ENCODE data around the gene SLC23A2. TPM values are rescaled to one million over a fixed set of nuclear protein-coding genes. Genes with fewer than 3 reads are reported as not detected.
"Not testable (repeated sequence)": the region's sequence is repeated elsewhere in the genome, so short reads cannot be mapped to it uniquely, and the experiment has no call there.

The SLC23A2 gene
- polyA plus RNA-seq, 1 of the 3 experiments (the other 2 are of a cell fraction): 14.0 TPM

DNA sequence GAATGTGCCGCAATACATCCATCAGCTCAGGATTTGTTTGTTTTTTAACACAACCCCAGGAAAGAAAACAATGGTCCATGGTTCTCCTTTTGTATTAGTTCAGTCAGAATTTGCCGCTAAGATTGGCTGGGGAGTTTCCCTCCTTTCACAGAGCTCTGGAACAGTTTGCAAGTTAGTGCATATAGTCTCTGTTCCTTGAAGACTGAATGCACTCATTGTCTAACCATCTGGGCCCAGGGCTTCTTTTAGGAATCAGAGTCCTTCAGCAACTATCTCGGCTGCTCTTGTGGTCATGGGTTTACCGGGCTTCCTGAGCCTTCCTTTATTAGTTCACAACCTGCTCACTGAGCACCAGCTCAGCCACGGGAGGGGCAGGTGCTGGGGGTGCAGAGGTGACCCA is 121.3 kb downstream of the SLC23A2 start:
- H3K79me2 ChIP-seq (ENCODE audit: insufficient read depth): no peaks in the 10 kb centered on the region
- H3K4me3 ChIP-seq (ENCODE audit: low read depth in 2 of 2, low read length in 1 of 2): no peak overlapping the region
- H3K4me1 ChIP-seq (ENCODE audit: control insufficient read depth in 1 of 2, insufficient read depth in 2 of 2, low read depth in 1 of 2, low read length in 1 of 2): no peaks in the 10 kb centered on the region; a peak in 1 of 4 replicates
- 91% methylated on average over 5 of the region's 5 CpGs for WGBS (ENCODE audit: low lambda C conversion rate)
- no peak for TF ChIP-seq NRF1 (IDR thresholded peaks at IDR 0.05; ENCODE audit: low read depth, low read length)
- TF ChIP-seq, protein P1, sequence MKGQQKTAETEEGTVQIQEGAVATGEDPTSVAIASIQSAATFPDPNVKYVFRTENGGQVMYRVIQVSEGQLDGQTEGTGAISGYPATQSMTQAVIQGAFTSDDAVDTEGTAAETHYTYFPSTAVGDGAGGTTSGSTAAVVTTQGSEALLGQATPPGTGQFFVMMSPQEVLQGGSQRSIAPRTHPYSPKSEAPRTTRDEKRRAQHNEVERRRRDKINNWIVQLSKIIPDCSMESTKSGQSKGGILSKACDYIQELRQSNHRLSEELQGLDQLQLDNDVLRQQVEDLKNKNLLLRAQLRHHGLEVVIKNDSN (IDR thresholded peaks at IDR 0.05; ENCODE audit: borderline replicate concordance, low read depth): no peak
- H3K9ac ChIP-seq: no peak overlapping the region
- H3K9me2 ChIP-seq: no peaks in the 10 kb centered on the region
- POLR2A ChIA-PET: interaction anchor here (0.6 kb wide), 1 partner anchor 245 kb away, joined by 3 read pairs; no protein-coding TSS in a partner anchor
- H3F3A ChIP-seq (replicated peaks; ENCODE audit: insufficient read depth): no peaks in the 10 kb centered on the region
- DNase-seq: no peak
- no peaks in the 10 kb centered on the region for H4K20me1 ChIP-seq (ENCODE audit: insufficient read depth)
- no peak overlapping the region for H2AFZ ChIP-seq (ENCODE audit: low read depth)
- H3K9me3 ChIP-seq: no peaks in the 10 kb centered on the region
- peaks cover 8 to 19% of the 10 kb centered on the region in 2 experiments for H3K36me3 ChIP-seq (replicated peaks in 1 of 2; ENCODE audit: control insufficient read depth in 1 of 2, insufficient read depth in 2 of 2, low read length in 1 of 2)
- CTCF ChIA-PET: interaction anchor here (1.0 kb wide), 2 partner anchors 9 to 69 kb away, joined by 3 to 4 read pairs; no protein-coding TSS in a partner anchor
- no peak overlapping the region for H3K4me2 ChIP-seq
- no peak overlapping the region for H3K27ac ChIP-seq (ENCODE audit: low read depth in 2 of 2, low read length in 1 of 2)
- H3K27me3 ChIP-seq (ENCODE audit: insufficient read depth): no peaks in the 10 kb centered on the region

DNA sequence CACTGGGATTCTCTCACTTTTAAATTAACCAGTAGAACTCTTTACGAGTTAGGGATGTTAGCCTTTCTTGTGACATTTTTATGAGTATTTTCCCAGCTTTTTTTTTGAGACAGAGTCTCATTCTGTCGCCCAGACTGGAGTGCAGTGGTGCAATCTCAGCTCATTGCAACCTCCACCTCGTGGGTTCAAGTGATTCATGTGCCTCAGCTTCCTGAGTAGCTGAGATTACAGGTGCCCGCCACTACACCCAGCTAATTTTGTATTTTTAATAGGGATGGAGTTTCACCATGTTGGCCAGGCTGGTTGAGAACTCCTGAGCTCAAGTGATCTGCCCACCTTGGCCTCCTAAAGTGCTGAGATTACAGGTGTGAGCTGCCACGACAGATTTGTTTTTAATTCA is 123.2 kb downstream of the SLC23A2 start:
- H3K9ac ChIP-seq; H3K27me3 ChIP-seq (ENCODE audit: insufficient read depth); H3K4me3 ChIP-seq (ENCODE audit: low read depth in 2 of 2, low read length in 1 of 2); H3K4me2 ChIP-seq; H4K20me1 ChIP-seq (ENCODE audit: insufficient read depth); H3K27ac ChIP-seq (ENCODE audit: low read depth in 2 of 2, low read length in 1 of 2); H2AFZ ChIP-seq (ENCODE audit: low read depth); H3K9me3 ChIP-seq; H3K79me2 ChIP-seq (ENCODE audit: insufficient read depth); DNase-seq; H3K4me1 ChIP-seq (ENCODE audit: control insufficient read depth in 1 of 2, insufficient read depth in 2 of 2, low read depth in 1 of 2, low read length in 1 of 2); CTCF ChIA-PET; H3K9me2 ChIP-seq; POLR2A ChIA-PET; H3F3A ChIP-seq (replicated peaks; ENCODE audit: insufficient read depth): not testable (repeated sequence)
- WGBS (ENCODE audit: low lambda C conversion rate): 87% methylated on average over 5 of the region's 5 CpGs
- H3K36me3 ChIP-seq (replicated peaks in 1 of 2; ENCODE audit: control insufficient read depth in 1 of 2, insufficient read depth in 2 of 2, low read length in 1 of 2): peaks cover 4 to 29% of the 10 kb centered on the region in 2 experiments

DNA sequence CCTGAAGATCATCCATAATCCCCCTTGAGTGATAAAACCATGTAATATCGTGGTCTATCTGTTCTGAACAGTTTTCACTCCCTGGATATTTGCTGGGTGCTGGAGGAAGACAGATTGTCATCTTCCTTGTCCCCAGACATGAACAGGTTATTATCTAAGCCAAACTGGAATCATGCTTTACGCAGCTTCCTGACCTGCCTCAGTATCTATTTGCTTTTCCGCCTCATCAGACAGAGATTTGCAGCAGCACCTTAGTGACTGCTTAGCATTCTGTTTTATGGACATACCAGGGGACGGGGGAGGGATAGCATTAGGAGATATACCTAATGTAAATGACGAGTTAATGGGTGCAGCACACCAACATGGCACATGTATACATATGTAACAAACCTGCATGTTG is 124.6 kb downstream of the SLC23A2 start:
- H3K9me2 ChIP-seq: no peaks in the 10 kb centered on the region
- H3K79me2 ChIP-seq (ENCODE audit: insufficient read depth): no peaks in the 10 kb centered on the region
- no peak overlapping the region for H3K4me2 ChIP-seq
- no peaks in the 10 kb centered on the region for H3K9me3 ChIP-seq
- no peaks in the 10 kb centered on the region; a peak in 1 of 4 replicates for H3K4me1 ChIP-seq (ENCODE audit: control insufficient read depth in 1 of 2, insufficient read depth in 2 of 2, low read depth in 1 of 2, low read length in 1 of 2)
- H3K27me3 ChIP-seq (ENCODE audit: insufficient read depth): no peaks in the 10 kb centered on the region
- peaks cover 4 to 22% of the 10 kb centered on the region in 2 experiments for H3K36me3 ChIP-seq (replicated peaks in 1 of 2; ENCODE audit: control insufficient read depth in 1 of 2, insufficient read depth in 2 of 2, low read length in 1 of 2)
- H3K9ac ChIP-seq: no peak overlapping the region
- ChIA-PET POLR2A (no interaction called here), CTCF (no interaction called here)
- no peak for DNase-seq
- H2AFZ ChIP-seq (ENCODE audit: low read depth): no peak overlapping the region
- no peaks in the 10 kb centered on the region for H3F3A ChIP-seq (replicated peaks; ENCODE audit: insufficient read depth)
- no peaks in the 10 kb centered on the region for H4K20me1 ChIP-seq (ENCODE audit: insufficient read depth)
- no peak overlapping the region for H3K4me3 ChIP-seq (ENCODE audit: low read depth in 2 of 2, low read length in 1 of 2)
- 96% methylated on average over 5 of the region's 5 CpGs for WGBS (ENCODE audit: low lambda C conversion rate)
- no peak overlapping the region for H3K27ac ChIP-seq (ENCODE audit: low read depth in 2 of 2, low read length in 1 of 2)
- TF ChIP-seq, protein P2, sequence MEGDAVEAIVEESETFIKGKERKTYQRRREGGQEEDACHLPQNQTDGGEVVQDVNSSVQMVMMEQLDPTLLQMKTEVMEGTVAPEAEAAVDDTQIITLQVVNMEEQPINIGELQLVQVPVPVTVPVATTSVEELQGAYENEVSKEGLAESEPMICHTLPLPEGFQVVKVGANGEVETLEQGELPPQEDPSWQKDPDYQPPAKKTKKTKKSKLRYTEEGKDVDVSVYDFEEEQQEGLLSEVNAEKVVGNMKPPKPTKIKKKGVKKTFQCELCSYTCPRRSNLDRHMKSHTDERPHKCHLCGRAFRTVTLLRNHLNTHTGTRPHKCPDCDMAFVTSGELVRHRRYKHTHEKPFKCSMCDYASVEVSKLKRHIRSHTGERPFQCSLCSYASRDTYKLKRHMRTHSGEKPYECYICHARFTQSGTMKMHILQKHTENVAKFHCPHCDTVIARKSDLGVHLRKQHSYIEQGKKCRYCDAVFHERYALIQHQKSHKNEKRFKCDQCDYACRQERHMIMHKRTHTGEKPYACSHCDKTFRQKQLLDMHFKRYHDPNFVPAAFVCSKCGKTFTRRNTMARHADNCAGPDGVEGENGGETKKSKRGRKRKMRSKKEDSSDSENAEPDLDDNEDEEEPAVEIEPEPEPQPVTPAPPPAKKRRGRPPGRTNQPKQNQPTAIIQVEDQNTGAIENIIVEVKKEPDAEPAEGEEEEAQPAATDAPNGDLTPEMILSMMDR (IDR thresholded peaks at IDR 0.05): no peak
- TF ChIP-seq, protein P3, sequence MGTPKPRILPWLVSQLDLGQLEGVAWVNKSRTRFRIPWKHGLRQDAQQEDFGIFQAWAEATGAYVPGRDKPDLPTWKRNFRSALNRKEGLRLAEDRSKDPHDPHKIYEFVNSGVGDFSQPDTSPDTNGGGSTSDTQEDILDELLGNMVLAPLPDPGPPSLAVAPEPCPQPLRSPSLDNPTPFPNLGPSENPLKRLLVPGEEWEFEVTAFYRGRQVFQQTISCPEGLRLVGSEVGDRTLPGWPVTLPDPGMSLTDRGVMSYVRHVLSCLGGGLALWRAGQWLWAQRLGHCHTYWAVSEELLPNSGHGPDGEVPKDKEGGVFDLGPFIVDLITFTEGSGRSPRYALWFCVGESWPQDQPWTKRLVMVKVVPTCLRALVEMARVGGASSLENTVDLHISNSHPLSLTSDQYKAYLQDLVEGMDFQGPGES (IDR thresholded peaks at IDR 0.05; ENCODE audit: low read depth, low read length): no peak
- TF ChIP-seq RAD21 (IDR thresholded peaks at IDR 0.05; ENCODE audit: low read length) (no peak), TEAD4 (IDR thresholded peaks at IDR 0.05; ENCODE audit: borderline replicate concordance, insufficient read depth) (no peak), EZH2phosphoT487 (IDR thresholded peaks at IDR 0.05; ENCODE audit: borderline replicate concordance, low read depth) (no peak), ELF1 (IDR thresholded peaks at IDR 0.05) (no peak), SMC3 (IDR thresholded peaks at IDR 0.05; ENCODE audit: low read depth, low read length) (no peak), POLR2AphosphoS5 (IDR thresholded peaks at IDR 0.05; ENCODE audit: low read depth, low read length) (no peak), TCF12 (IDR thresholded peaks at IDR 0.05) (no peak), FOXJ3 (CRISPR knock-in tag; IDR thresholded peaks at IDR 0.05) (no peak), JUND (IDR thresholded peaks at IDR 0.05) (no peak), RFX5 (IDR thresholded peaks at IDR 0.05; ENCODE audit: low read length) (no peak), FOSL2 (IDR thresholded peaks at IDR 0.05; ENCODE audit: borderline replicate concordance, low read depth) (no peak), NFIC (IDR thresholded peaks at IDR 0.05; ENCODE audit: borderline replicate concordance) (no peak)
- TF ChIP-seq, protein P4, sequence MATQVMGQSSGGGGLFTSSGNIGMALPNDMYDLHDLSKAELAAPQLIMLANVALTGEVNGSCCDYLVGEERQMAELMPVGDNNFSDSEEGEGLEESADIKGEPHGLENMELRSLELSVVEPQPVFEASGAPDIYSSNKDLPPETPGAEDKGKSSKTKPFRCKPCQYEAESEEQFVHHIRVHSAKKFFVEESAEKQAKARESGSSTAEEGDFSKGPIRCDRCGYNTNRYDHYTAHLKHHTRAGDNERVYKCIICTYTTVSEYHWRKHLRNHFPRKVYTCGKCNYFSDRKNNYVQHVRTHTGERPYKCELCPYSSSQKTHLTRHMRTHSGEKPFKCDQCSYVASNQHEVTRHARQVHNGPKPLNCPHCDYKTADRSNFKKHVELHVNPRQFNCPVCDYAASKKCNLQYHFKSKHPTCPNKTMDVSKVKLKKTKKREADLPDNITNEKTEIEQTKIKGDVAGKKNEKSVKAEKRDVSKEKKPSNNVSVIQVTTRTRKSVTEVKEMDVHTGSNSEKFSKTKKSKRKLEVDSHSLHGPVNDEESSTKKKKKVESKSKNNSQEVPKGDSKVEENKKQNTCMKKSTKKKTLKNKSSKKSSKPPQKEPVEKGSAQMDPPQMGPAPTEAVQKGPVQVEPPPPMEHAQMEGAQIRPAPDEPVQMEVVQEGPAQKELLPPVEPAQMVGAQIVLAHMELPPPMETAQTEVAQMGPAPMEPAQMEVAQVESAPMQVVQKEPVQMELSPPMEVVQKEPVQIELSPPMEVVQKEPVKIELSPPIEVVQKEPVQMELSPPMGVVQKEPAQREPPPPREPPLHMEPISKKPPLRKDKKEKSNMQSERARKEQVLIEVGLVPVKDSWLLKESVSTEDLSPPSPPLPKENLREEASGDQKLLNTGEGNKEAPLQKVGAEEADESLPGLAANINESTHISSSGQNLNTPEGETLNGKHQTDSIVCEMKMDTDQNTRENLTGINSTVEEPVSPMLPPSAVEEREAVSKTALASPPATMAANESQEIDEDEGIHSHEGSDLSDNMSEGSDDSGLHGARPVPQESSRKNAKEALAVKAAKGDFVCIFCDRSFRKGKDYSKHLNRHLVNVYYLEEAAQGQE (IDR thresholded peaks at IDR 0.05; ENCODE audit: low read depth, low read length): no peak
